BJ (cell line): Measurements from ENCODE around the gene ZNF70. TPM values are rescaled to one million over a fixed set of nuclear protein-coding genes. Genes with fewer than 3 reads are reported as not detected.

ENCODE experiments used
- CTCF ChIA-PET: fragments of 350-600 bp; formaldehyde crosslinking; extraction: SDS; loops from one replicate; lab custom pipeline; 2021; ENCODE audit warnings: antibody characterized with exemption, inconsistent platforms; lab: Yijun Ruan, JAX
- POLR2A ChIA-PET: fragments of 300-600 bp; sonication (Branson Sonifier 250); formaldehyde crosslinking; extraction: SDS; loops from one replicate; lab custom pipeline; 2021; ENCODE audit warnings: antibody characterized with exemption; lab: Charles Lee
- DNase-seq: peaks from one replicate; pipeline ENCODE4 v3.0.0-alpha.2; 2011; ENCODE audit warnings: low read depth
- H3K27me3 ChIP-seq: 2 replicates; pipeline ENCODE4 v1.6.0; 2011; ENCODE audit warnings: low read length; ENCODE audit not compliant: control insufficient read depth, insufficient read depth
- H3K36me3 ChIP-seq: 2 replicates; pipeline ENCODE4 v1.5.1; 2011; ENCODE audit warnings: low read length; ENCODE audit not compliant: control insufficient read depth, insufficient read depth
- H3K4me3 ChIP-seq: 2 replicates; pipeline ENCODE4 v1.5.1; 2011; ENCODE audit warnings: low read depth, mild to moderate bottlenecking, control low read depth, low read length
- CTCF ChIP-seq: IDR thresholded peaks from 2 replicates; pipeline ENCODE4 v1.5.1; 2011; ENCODE audit warnings: low read depth, mild to moderate bottlenecking, control low read depth, inconsistent platforms, low read length, moderate library complexity; ENCODE audit not compliant: insufficient read depth
- polyA plus RNA-seq: library from polyadenylated mRNA; depleted of rRNA; stranded (reverse); fragments of >200 nt; gene quantifications from 2 replicates; pipeline ENCODE4 v1.2.3, GENCODE V29; 2011

Gene ZNF70
- polyA plus RNA-seq, 1 experiment = 1.4 TPM

GRCh38 chr22:23715806-23716375 lies 35.0 kb downstream of the ZNF70 start:
- CTCF ChIA-PET = interaction anchor here (1.0 to 1.2 kb wide), 2 partner anchors 9 to 89 kb away, joined by 3 read pairs; no protein-coding TSS in a partner anchor
- POLR2A ChIA-PET = no interaction called here
- no peak for TF ChIP-seq CTCF

DNA sequence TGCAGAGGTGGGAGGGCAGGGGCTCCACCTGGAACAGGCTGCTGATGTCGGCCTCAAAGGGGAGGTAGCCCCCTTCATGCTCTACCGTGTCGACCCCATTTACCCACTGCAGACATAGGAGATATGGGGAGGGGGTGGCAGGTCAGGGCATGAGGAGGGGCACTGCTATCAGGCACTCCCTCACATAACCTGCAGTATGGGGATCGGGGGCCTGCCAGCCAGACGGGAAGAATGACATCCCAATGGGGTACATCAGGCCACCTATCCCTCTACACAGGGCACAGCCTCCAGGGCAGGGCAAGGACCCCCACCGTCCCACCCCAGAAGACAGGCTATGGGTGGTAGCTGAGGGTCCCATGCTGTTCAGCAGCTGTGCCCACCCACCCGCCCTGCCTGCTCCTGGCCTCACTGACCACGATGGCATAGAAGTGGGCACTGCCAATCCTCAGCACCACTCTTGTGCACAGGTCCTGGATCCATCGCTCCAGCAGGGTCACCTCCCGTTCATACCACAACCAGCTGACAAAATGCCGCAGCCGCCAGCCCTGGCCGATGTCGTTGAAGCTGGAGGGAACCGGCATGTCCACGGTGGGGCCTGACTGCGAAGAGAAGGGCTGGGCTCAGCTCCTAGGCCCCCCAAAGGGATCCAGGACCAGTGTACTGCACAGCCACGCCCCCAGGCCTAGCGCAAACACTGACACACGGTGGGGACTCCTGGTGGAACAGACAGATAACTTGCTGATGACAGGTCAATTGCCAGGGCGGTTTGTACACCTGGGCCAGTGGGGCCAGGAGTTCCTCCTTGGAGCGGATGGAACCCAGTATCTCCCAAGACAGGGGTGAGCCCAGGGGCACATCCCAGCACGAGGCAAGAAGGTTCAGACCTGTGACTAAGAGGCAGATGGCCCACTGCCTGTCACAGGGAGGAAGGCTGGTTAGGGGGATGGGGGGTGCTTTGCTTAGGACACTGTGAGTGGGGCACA lies 36.0 kb downstream of the ZNF70 start:
- no peaks in the 10 kb centered on the region for H3K27me3 ChIP-seq
- no peak overlapping the region for H3K4me3 ChIP-seq
- no peak for DNase-seq
- H3K36me3 ChIP-seq = peaks cover 13% of the 10 kb centered on the region
- POLR2A ChIA-PET = no interaction called here
- no peak for TF ChIP-seq CTCF
- CTCF ChIA-PET = interaction anchor here (1.2 kb wide), 1 partner anchor 8 kb away, joined by 3 read pairs; no protein-coding TSS in a partner anchor

More at GRCh38 chr22:23715806-23716375, 35.0 kb downstream of the ZNF70 start:
- DNase-seq = no peak
- Histone ChIP-seq H3K4me3 (no peak overlapping the region), H3K27me3 (no peaks in the 10 kb centered on the region), H3K36me3 (peaks cover 13% of the 10 kb centered on the region)

DNA sequence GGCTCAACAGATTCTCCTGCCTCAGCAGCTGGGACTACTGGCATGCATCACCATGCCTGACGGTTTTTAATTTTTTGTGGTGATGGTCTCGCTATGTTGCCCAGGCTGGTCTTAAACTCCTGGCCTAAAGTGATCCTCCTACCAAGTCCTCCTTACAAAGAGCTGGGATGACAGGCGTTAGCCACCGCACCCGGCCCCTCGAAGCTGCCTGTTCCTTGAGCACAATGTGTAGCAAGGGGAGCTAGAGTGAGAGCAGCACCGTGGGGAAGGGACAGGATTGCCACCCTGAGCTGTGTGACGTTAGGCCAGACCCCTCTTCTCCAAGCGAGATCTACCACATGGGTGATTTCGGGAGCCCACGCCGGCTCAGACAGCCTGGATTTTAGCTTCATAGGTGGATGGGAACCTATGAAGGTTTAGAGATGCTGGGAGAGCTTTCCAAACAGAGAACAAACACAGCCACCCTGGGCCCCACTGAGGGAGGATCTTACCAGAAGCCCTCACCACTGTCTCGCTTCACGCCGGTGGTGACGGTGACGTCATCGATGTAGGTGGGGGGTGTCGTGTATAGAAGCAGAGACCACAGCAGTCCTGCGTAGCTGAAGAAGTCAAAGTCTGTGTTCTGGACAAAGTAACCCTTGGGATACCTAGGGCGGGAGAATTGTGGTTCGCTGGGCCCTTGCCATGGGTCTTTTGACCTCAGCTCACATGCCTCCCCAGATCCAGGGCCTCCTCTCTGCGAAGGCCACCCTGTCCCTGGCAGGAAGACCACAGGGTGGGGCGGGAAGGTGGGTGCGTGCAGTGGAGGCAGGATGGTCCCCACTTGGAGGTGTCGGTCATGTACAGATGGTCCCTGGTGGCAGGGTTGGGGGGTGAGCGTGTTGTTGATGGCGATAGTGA lies 37.0 kb downstream of the ZNF70 start:
- Histone ChIP-seq H3K27me3 (no peaks in the 10 kb centered on the region), H3K4me3 (no peak overlapping the region), H3K36me3 (peaks cover 13% of the 10 kb centered on the region)
- DNase-seq = no peak
- ChIA-PET CTCF (interaction anchor here (0.7 to 2.1 kb wide), 2 partner anchors 136 to 336 kb away, joined by 3 to 5 read pairs; no protein-coding TSS in a partner anchor), POLR2A (no interaction called here)
- TF ChIP-seq CTCF = no peak

DNA sequence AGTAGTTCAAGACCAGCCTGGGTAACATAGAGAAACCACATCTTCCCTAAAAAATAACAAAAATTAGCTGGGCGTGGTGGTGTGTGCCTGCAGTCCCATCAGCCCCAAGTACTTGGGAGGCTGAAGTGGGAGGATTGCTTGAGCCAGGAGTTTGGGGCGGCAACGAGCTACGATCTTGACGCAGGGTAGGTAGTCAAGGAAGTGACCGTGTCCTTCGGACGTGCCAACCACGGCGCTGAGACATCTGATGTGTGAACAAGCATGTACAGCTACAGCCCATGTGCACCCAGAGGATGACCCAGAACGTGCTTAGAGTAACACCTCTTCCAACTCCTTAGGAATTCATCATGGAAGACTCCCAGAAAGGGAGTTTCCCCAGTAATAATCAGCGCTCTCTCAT lies 38.7 kb downstream of the ZNF70 start:
- peaks cover 13% of the 10 kb centered on the region for H3K36me3 ChIP-seq
- ChIA-PET CTCF (interaction anchor here (1.1 to 2.1 kb wide), 2 partner anchors 19 to 137 kb away, joined by 3 to 5 read pairs; no protein-coding TSS in a partner anchor), POLR2A (no interaction called here)
- no peak overlapping the region for H3K4me3 ChIP-seq
- H3K27me3 ChIP-seq = no peaks in the 10 kb centered on the region
- DNase-seq = no peak
- no peak for TF ChIP-seq CTCF
